Common myeloid progenitor, CD34-positive (primary cell): Measurements from ENCODE around the gene CIB4.

Source experiments
- CTCF ChIA-PET: fragments of 350-600 bp; sonication (Branson Sonifier 250); formaldehyde crosslinking; loops from one replicate; lab custom pipeline; 2021; ENCODE audit warnings: antibody characterized with exemption; lab: Charles Lee
- POLR2A ChIA-PET: fragments of 350-600 bp; sonication (Branson Sonifier 250); formaldehyde crosslinking; loops from one replicate; lab custom pipeline; 2021; ENCODE audit warnings: antibody characterized with exemption; lab: Charles Lee
- DNase-seq, 3 donors: peaks; one replicate each; pipeline versions ENCODE4 v3.0.0 to v3.0.0-alpha.2; 2013
- H3K27ac ChIP-seq, 2 experiments: 1 replicate in 1 of 2; 2 replicates in 1 of 2; pipeline ENCODE4 v1.7.0; 2013; ENCODE audit warnings: inconsistent platforms in 2 of 2, low read length in 2 of 2, mild to moderate bottlenecking in 2 of 2, low read depth in 1 of 2, moderate library complexity in 1 of 2; ENCODE audit not compliant: severe bottlenecking in 2 of 2, insufficient read depth in 1 of 2, poor library complexity in 1 of 2
- H3K27me3 ChIP-seq, 5 experiments: replicated peaks in 2 of 5; 1 replicate in 3 of 5; 2 replicates in 2 of 5; pipeline versions ENCODE4 v1.6.1 to v1.7.0; 2013; ENCODE audit warnings: low read length in 4 of 5, mild to moderate bottlenecking in 2 of 5, moderate library complexity in 2 of 5, inconsistent platforms in 1 of 5; ENCODE audit not compliant: insufficient read depth in 5 of 5, control insufficient read depth in 4 of 5
- H3K36me3 ChIP-seq, 4 experiments: 1 replicate in 2 of 4; 2 replicates in 2 of 4; pipeline versions ENCODE4 v1.6.1 to v1.7.0; 2013; ENCODE audit warnings: low read length in 3 of 4, control low read depth in 1 of 4, mild to moderate bottlenecking in 1 of 4; ENCODE audit not compliant: control insufficient read depth in 4 of 4, insufficient read depth in 4 of 4
- H3K4me1 ChIP-seq, 4 experiments: 1 replicate in 3 of 4; 2 replicates in 1 of 4; pipeline versions ENCODE4 v1.6.1 to v1.7.1; 2013; ENCODE audit warnings: low read length in 3 of 4, mild to moderate bottlenecking in 3 of 4, control low read depth in 1 of 4, inconsistent platforms in 1 of 4, moderate library complexity in 1 of 4; ENCODE audit not compliant: control insufficient read depth in 4 of 4, insufficient read depth in 4 of 4; ENCODE audit errors: control extremely low read depth in 1 of 4
- H3K4me3 ChIP-seq, 7 experiments: 1 replicate in 4 of 7; 2 replicates in 3 of 7; pipeline versions ENCODE4 v1.5.1 to v1.7.0; 2013; ENCODE audit warnings: mild to moderate bottlenecking in 7 of 7, low read length in 6 of 7, moderate library complexity in 6 of 7, inconsistent platforms in 2 of 7, low read depth in 2 of 7, control low read depth in 1 of 7; ENCODE audit not compliant: insufficient read depth in 4 of 7, control insufficient read depth in 1 of 7; ENCODE audit errors: extremely low read depth in 1 of 7
- H3K9me3 ChIP-seq, 5 experiments: 1 replicate in 4 of 5; 2 replicates in 1 of 5; pipeline versions ENCODE4 v1.6.1 to v1.7.1; 2013; ENCODE audit warnings: low read length in 4 of 5, mild to moderate bottlenecking in 2 of 5, inconsistent platforms in 1 of 5, low read depth in 1 of 5, moderate library complexity in 1 of 5; ENCODE audit not compliant: control insufficient read depth in 4 of 5, insufficient read depth in 2 of 5; ENCODE audit errors: control extremely low read depth in 1 of 5
- WGBS: methylation state at CpG from one replicate; pipeline ENCODE4 v1.1.5; 2013; ENCODE audit not compliant: insufficient coverage; 5-methylcytosine and 5-hydroxymethylcytosine counted together

Gene CIB4

DNA sequence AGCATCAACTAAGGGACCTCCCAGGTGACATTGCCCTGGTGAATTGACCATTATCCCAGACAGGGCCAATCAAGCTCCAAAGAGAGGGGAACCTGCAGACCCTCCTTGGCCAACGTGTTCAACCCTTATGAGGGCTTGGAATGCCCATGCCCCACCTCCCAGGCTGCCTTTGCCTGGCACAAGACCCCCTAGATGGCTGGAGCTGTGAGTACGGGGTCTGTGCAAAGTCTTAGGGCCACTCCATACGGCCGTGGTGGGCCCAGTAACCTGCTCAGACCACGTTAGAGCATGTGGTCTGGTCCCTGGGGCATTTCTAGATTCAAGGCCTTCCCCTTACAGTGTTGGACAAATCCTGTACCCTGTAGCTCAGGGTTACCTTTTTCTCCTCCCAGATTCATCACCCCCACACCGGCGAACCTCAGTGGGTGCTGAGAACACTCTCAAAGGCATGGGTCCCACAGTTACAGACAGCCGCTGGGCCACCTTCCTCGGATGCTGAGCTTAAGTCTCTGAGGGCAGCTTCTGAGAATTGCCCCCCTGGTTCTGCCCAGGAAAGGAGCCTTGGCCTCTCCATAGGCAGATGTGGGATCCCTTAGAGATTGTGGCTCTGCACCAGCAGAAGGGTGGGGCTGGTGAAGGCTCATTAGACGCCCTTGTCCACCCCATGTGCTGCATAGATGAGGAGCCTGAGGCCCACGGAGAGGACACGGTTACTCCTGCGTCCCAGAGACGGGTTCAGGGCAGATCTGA lies 33.0 kb upstream of the CIB4 start:
- H3K4me1 ChIP-seq: no peaks in the 10 kb centered on the region
- peaks cover 0 to 46% (median 12%) of the 10 kb centered on the region in 5 experiments for H3K27me3 ChIP-seq

GRCh38 chr2:26672818-26673393 lies 31.7 kb upstream of the CIB4 start:
- no peak overlapping the region for H3K4me3 ChIP-seq
- H3K27ac ChIP-seq: no peak overlapping the region
- H3K4me1 ChIP-seq: no peaks in the 10 kb centered on the region
- POLR2A ChIA-PET: no interaction called here
- CTCF ChIA-PET: interaction anchor here (1.1 kb wide), 1 partner anchor 152 kb away, joined by 3 read pairs; no protein-coding TSS in a partner anchor
- WGBS: 86% methylated on average over 5 of the region's 9 CpGs
- peaks cover 0 to 50% (median 12%) of the 10 kb centered on the region in 5 experiments for H3K27me3 ChIP-seq
- no peaks in the 10 kb centered on the region for H3K36me3 ChIP-seq
- peaks cover 0 to 7% (median 3%) of the 10 kb centered on the region in 5 experiments for H3K9me3 ChIP-seq
- DNase-seq: no peak

More for the DNA sequence above, 33.0 kb upstream of the CIB4 start:
- WGBS: 94% methylated on average over 14 of the region's 14 CpGs
- Histone ChIP-seq H3K4me3 (no peak overlapping the region), H3K9me3 (peaks cover 0 to 7% (median 3%) of the 10 kb centered on the region in 5 experiments), H3K27ac (no peak overlapping the region), H3K36me3 (no peaks in the 10 kb centered on the region)
- no peak for DNase-seq
- ChIA-PET CTCF (interaction anchor here (1.1 kb wide), 1 partner anchor 153 kb away, joined by 3 read pairs; no protein-coding TSS in a partner anchor), POLR2A (no interaction called here)

- POLR2A ChIA-PET: no interaction called here
- 82% methylated on average over 10 of the region's 11 CpGs for WGBS
- peaks cover 0 to 46% (median 11%) of the 10 kb centered on the region in 5 experiments for H3K27me3 ChIP-seq
These were observed 31.1 kb upstream of the CIB4 start for GRCh38 chr2:26672112-26672817.

GRCh38 chr2:26671691-26672090 lies 30.5 kb upstream of the CIB4 start:
- Histone ChIP-seq H3K4me3 (no peak overlapping the region), H3K36me3 (no peaks in the 10 kb centered on the region), H3K4me1 (no peaks in the 10 kb centered on the region), H3K9me3 (peaks cover 0 to 4% (median 0%) of the 10 kb centered on the region in 5 experiments), H3K27ac (no peak overlapping the region), H3K27me3 (peaks cover 0 to 46% (median 11%) of the 10 kb centered on the region in 5 experiments)
- DNase-seq: no peak
- POLR2A ChIA-PET: no interaction called here
- CTCF ChIA-PET: no interaction called here
- WGBS: 94% methylated on average over 5 of the region's 5 CpGs

More at GRCh38 chr2:26672112-26672817, 31.1 kb upstream of the CIB4 start:
- no peak overlapping the region for H3K27ac ChIP-seq
- H3K4me1 ChIP-seq: no peaks in the 10 kb centered on the region
- peaks cover 0 to 1% (median 0%) of the 10 kb centered on the region in 5 experiments for H3K9me3 ChIP-seq
- CTCF ChIA-PET: no interaction called here
- no peak overlapping the region for H3K4me3 ChIP-seq
- H3K36me3 ChIP-seq: no peaks in the 10 kb centered on the region
- DNase-seq: no peak

DNA sequence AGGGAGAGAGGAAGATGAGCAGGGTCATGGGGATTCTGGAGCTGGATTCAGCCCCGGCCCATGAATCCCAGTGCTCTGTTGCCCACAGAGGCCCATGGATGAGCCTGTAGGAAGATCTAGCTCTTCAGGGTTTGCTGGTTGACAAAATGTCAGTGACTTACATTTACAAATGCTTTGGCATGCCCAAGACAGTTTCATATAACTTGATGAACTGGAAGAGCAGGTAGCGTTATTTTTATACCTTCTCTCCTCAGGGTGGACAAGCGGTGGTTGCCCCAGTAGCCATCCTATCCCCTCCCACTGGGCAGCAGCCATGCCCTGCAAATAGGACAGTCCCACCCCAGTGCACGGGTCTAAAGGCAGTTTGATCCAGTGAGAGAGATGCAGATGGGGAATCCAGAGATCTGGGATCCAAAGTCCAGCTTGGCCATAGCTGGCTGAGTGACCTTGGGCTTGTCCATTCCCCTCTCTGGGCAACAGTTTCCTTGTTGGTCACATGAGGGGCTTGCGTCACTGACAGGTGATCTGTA lies 29.8 kb upstream of the CIB4 start:
- CTCF ChIA-PET: no interaction called here

DNA sequence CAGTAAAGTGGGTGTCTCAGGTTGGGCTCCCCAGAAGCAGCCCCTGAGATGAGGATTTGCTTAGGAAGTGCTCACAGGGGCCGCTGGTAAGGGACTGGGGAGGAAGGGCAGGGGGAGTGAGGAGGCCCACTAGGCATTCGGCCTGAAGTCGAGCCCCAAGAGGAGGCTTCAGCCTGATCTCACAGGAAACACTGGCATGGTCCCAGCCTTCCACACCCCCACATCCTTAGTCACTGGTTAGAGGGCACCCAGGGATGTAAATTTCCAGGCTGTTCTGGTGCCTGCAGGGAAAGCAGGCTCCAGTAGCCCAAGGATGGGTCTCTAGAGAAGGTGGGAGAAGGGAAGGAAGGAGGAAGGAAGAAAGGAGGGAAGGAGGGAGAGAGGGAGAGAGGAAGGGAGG lies 29.0 kb upstream of the CIB4 start:
- H3K27me3 ChIP-seq: peaks cover 0 to 46% (median 11%) of the 10 kb centered on the region in 5 experiments
- ChIA-PET POLR2A (no interaction called here), CTCF (no interaction called here)

More for the DNA sequence above, 29.8 kb upstream of the CIB4 start:
- H3K27me3 ChIP-seq: peaks cover 0 to 46% (median 11%) of the 10 kb centered on the region in 5 experiments
- no peaks in the 10 kb centered on the region for H3K4me1 ChIP-seq
- DNase-seq: no peak
- WGBS: 88% methylated on average over 5 of the region's 5 CpGs
- POLR2A ChIA-PET: no interaction called here
- peaks cover 0 to 8% (median 0%) of the 10 kb centered on the region in 5 experiments for H3K9me3 ChIP-seq
- no peaks in the 10 kb centered on the region for H3K36me3 ChIP-seq
- no peak overlapping the region for H3K4me3 ChIP-seq
- no peak overlapping the region for H3K27ac ChIP-seq

More for the DNA sequence above, 29.0 kb upstream of the CIB4 start:
- DNase-seq: no peak
- Histone ChIP-seq H3K36me3 (no peaks in the 10 kb centered on the region), H3K27ac (no peak overlapping the region), H3K4me3 (no peak overlapping the region), H3K9me3 (peaks cover 0 to 8% (median 0%) of the 10 kb centered on the region in 5 experiments), H3K4me1 (no peaks in the 10 kb centered on the region)
- WGBS: no CpG with 5 or more reads among the region's 3 CpGs
